CD4-positive, alpha-beta T cell (primary cell): Measurements from ENCODE around the gene POT1. TPM values are rescaled to one million over a fixed set of nuclear protein-coding genes. Genes with fewer than 3 reads are reported as not detected.

Experiments
- ATAC-seq: fragments of 200-7000 bp; cut with Tn5 transposase; one replicate; pipeline ENCODE4 v1.10.0; 2022; ENCODE audit warnings: mild to moderate bottlenecking; ENCODE audit not compliant: poor library complexity
- CTCF ChIA-PET: fragments of 350-600 bp; sonication (Branson Sonifier 250); formaldehyde crosslinking; loops from one replicate; lab custom pipeline; 2021; ENCODE audit warnings: antibody characterized with exemption, inconsistent platforms; lab: Charles Lee
- POLR2A ChIA-PET: fragments of 350-600 bp; sonication (Branson Sonifier 250); formaldehyde crosslinking; loops from one replicate; lab custom pipeline; 2021; ENCODE audit warnings: antibody characterized with exemption, inconsistent platforms; lab: Charles Lee
- DNase-seq, 14 experiments: peaks; one replicate each; pipeline ENCODE4 v3.0.0-alpha.2; 2013 to 2020; ENCODE audit warnings: mixed read lengths in 2 of 14
- H3K27ac ChIP-seq, 2 donors: one replicate each; pipeline versions ENCODE4 v1.5.1 to v1.7.0; 2013; ENCODE audit warnings: low read length in 2 of 2, low read depth in 1 of 2, mild to moderate bottlenecking in 1 of 2
- H3K27me3 ChIP-seq, 2 experiments: 1 replicate in 1 of 2; 2 replicates in 1 of 2; pipeline versions ENCODE4 v1.6.1 to v1.7.0; 2013; ENCODE audit warnings: low read length in 2 of 2, control low read depth in 1 of 2, mild to moderate bottlenecking in 1 of 2, moderate library complexity in 1 of 2; ENCODE audit not compliant: insufficient read depth in 2 of 2, control insufficient read depth in 1 of 2
- H3K36me3 ChIP-seq: one replicate; pipeline ENCODE4 v1.6.1; 2013; ENCODE audit warnings: low read length, control low read depth; ENCODE audit not compliant: insufficient read depth
- H3K4me1 ChIP-seq: one replicate; pipeline ENCODE4 v1.6.1; 2013; ENCODE audit warnings: low read length, control low read depth; ENCODE audit not compliant: insufficient read depth
- H3K4me3 ChIP-seq: one replicate; pipeline ENCODE4 v1.5.1; 2013; ENCODE audit warnings: mild to moderate bottlenecking, low read length, moderate library complexity
- H3K9me3 ChIP-seq, 2 experiments: 1 replicate in 1 of 2; 2 replicates in 1 of 2; pipeline versions ENCODE4 v1.6.1 to v1.7.0; 2013; ENCODE audit warnings: low read length in 2 of 2, mild to moderate bottlenecking in 2 of 2, control low read depth in 1 of 2, moderate library complexity in 1 of 2; ENCODE audit not compliant: control insufficient read depth in 1 of 2, insufficient read depth in 1 of 2
- H3K27ac Mint-ChIP-seq: one replicate; pipeline ENCODE4 v1.8.0; 2020; ENCODE audit warnings: mixed read lengths
- H3K27me3 Mint-ChIP-seq: one replicate; pipeline ENCODE4 v1.8.0; 2021; ENCODE audit warnings: mixed read lengths
- H3K36me3 Mint-ChIP-seq: one replicate; pipeline ENCODE4 v1.8.0; 2021; ENCODE audit warnings: low read depth, mixed read lengths
- H3K4me1 Mint-ChIP-seq: one replicate; pipeline ENCODE4 v1.8.0; 2021; ENCODE audit warnings: low read depth, mixed read lengths
- H3K4me3 Mint-ChIP-seq: one replicate; pipeline ENCODE4 v1.8.0; 2020; ENCODE audit warnings: mild to moderate bottlenecking, mixed read lengths
- H3K9me3 Mint-ChIP-seq: one replicate; pipeline ENCODE4 v1.8.0; 2020; ENCODE audit warnings: mixed read lengths
- CTCF ChIP-seq: fragments of 200-600 bp; IDR thresholded peaks from one replicate; pipeline ENCODE4 v1.8.0; 2022; ENCODE audit warnings: antibody characterized with exemption, mild to moderate bottlenecking
- intact Hi-C, 2 experiments: fragments of 100-400 bp; cut with DNase I in 1 of 2; cut with micrococcal nuclease in 1 of 2; formaldehyde crosslinking; loops; one replicate each; pipeline versions ENCODE4 v1.15.1 to v1.9.0; 2023 to 2025; cut with DNase I, micrococcal nuclease
- total RNA-seq, 174 experiments: library from RNA in 2 of 174; stranded (reverse) in 2 of 174; gene quantifications; one replicate each; pipeline ENCODE4 v1.2.3 and lab custom pipeline; 2021 to 2026

The POT1 gene
- total RNA-seq, 2 experiments from 2014 or later: 8.0 to 8.3 TPM

- Histone ChIP-seq H3K27ac (no peak overlapping the region), H3K9me3 (no peaks in the 10 kb centered on the region), H3K36me3 (no peaks in the 10 kb centered on the region), H3K27me3 (peaks cover 4% of the 10 kb centered on the region in 2 experiments), H3K4me3 (no peak overlapping the region), H3K4me1 (no peaks in the 10 kb centered on the region)
- TF ChIP-seq CTCF: no peak
- ATAC-seq (no peak), DNase-seq (no peak)
- Mint-ChIP-seq H3K36me3 (no peaks in the 10 kb centered on the region), H3K27ac (no peak overlapping the region), H3K9me3 (peaks cover 2% of the 10 kb centered on the region), H3K4me3 (no peak overlapping the region), H3K4me1 (no peaks in the 10 kb centered on the region), H3K27me3 (peaks cover 38% of the 10 kb centered on the region)
- ChIA-PET POLR2A (no interaction called here), CTCF (no interaction called here)
- intact Hi-C loops: no loop called here
Observed at GRCh38 chr7:124801330-124801895, 128.2 kb downstream of the POT1 start.

- DNase-seq (no peak), ATAC-seq (no peak)
- intact Hi-C loops: no loop called here
- Histone ChIP-seq H3K4me3 (no peak overlapping the region), H3K4me1 (no peaks in the 10 kb centered on the region), H3K27me3 (peaks cover 4% of the 10 kb centered on the region in 2 experiments), H3K27ac (no peak overlapping the region), H3K9me3 (no peaks in the 10 kb centered on the region), H3K36me3 (no peaks in the 10 kb centered on the region)
- H3K4me3 Mint-ChIP-seq: no peak overlapping the region
- no peaks in the 10 kb centered on the region for H3K4me1 Mint-ChIP-seq
- H3K27ac Mint-ChIP-seq: no peak overlapping the region
- CTCF ChIA-PET: no interaction called here
- no peak for TF ChIP-seq CTCF
- H3K36me3 Mint-ChIP-seq: no peaks in the 10 kb centered on the region
- POLR2A ChIA-PET: no interaction called here
- peaks cover 2% of the 10 kb centered on the region for H3K9me3 Mint-ChIP-seq
- peaks cover 40% of the 10 kb centered on the region for H3K27me3 Mint-ChIP-seq
Observed at GRCh38 chr7:124800386-124800785, 129.2 kb downstream of the POT1 start.

GRCh38 chr7:124799448-124799847 lies 130.2 kb downstream of the POT1 start:
- ATAC-seq (no peak), DNase-seq (no peak)
- H3K9me3 Mint-ChIP-seq: peaks cover 2% of the 10 kb centered on the region
- no peak overlapping the region for H3K4me3 ChIP-seq
- H3K36me3 Mint-ChIP-seq: no peaks in the 10 kb centered on the region
- no peaks in the 10 kb centered on the region for H3K36me3 ChIP-seq
- no peak for TF ChIP-seq CTCF
- peaks cover 40% of the 10 kb centered on the region for H3K27me3 Mint-ChIP-seq
- ChIA-PET POLR2A (no interaction called here), CTCF (no interaction called here)
- peaks cover 4% of the 10 kb centered on the region in 2 experiments for H3K27me3 ChIP-seq
- H3K4me1 ChIP-seq: no peaks in the 10 kb centered on the region
- no peak overlapping the region for H3K27ac ChIP-seq
- no peak overlapping the region for H3K27ac Mint-ChIP-seq
- intact Hi-C loops: no loop called here
- no peak overlapping the region for H3K4me3 Mint-ChIP-seq
- no peaks in the 10 kb centered on the region for H3K9me3 ChIP-seq
- H3K4me1 Mint-ChIP-seq: no peaks in the 10 kb centered on the region
